Measurements from ENCODE around the gene WFIKKN1. TPM values are rescaled to one million over a fixed set of nuclear protein-coding genes. Genes with fewer than 3 reads are reported as not detected.
A peak's percentile ranks its signal among the peaks of the same experiment; 100 is the strongest.

The WFIKKN1 gene
- total RNA-seq, 4 donors from 2014 or later = 2.5 to 6.2 (median 3.8) TPM

- peak overlapping the region in 1 of 4 donors; percentile 4 for H3K4me3 ChIP-seq
- peak overlapping the region; percentile 27 to 93 (median 44) for H3K27ac ChIP-seq
- no peaks in the 10 kb centered on the region for H3K27me3 ChIP-seq
- TF ChIP-seq, protein P1, sequence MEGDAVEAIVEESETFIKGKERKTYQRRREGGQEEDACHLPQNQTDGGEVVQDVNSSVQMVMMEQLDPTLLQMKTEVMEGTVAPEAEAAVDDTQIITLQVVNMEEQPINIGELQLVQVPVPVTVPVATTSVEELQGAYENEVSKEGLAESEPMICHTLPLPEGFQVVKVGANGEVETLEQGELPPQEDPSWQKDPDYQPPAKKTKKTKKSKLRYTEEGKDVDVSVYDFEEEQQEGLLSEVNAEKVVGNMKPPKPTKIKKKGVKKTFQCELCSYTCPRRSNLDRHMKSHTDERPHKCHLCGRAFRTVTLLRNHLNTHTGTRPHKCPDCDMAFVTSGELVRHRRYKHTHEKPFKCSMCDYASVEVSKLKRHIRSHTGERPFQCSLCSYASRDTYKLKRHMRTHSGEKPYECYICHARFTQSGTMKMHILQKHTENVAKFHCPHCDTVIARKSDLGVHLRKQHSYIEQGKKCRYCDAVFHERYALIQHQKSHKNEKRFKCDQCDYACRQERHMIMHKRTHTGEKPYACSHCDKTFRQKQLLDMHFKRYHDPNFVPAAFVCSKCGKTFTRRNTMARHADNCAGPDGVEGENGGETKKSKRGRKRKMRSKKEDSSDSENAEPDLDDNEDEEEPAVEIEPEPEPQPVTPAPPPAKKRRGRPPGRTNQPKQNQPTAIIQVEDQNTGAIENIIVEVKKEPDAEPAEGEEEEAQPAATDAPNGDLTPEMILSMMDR (IDR thresholded peaks at IDR 0.05) = no peak
- TF ChIP-seq POLR2A (IDR thresholded peaks at IDR 0.05) = no peak
- DNase-seq = no peak
- peaks cover 13 to 53% (median 34%) of the 10 kb centered on the region in 4 donors for H3K4me1 ChIP-seq
- no peaks in the 10 kb centered on the region for H3K9me3 ChIP-seq
- H3K36me3 ChIP-seq = peaks cover 0 to 30% (median 0%) of the 10 kb centered on the region in 3 donors
These were observed 46.8 kb downstream of the WFIKKN1 start for GRCh38 chr16:677316-678190.

DNA sequence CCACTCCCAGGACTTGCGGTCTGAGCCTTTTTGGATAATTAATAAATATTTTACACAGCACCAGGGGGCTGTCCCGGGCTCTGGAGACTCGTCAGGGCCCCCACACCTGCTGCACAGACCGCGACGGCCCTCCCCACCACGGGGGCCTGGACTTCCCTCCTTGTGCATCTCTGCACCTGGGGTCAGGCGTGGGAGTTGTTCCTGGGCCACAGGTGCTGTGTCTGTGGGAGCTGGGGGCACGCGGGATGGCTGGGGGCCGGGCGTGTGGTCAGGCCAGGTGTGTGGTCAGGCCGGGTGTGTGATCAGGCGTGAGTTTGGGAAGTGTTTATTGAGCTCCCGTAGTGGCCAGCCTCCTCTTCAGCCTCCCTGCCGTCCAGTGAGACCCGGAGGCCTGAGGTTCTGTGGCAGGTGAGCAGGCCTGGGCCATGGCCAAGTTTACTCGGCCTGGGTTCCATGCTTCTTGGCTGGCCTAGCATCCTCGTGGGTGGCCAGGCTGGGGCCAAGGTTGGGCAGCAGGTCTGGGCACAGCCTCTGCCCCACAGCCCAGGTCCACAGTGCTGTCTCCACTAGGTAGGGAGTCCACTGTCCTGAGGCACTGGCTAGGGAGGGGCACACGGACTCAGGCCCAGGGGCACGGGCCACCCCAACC, 47.5 kb downstream of the WFIKKN1 start:
- no peaks in the 10 kb centered on the region for H3K9me3 ChIP-seq
- TF ChIP-seq POLR2A (IDR thresholded peaks at IDR 0.05) = no peak
- TF ChIP-seq, protein P1 (IDR thresholded peaks at IDR 0.05) = no peak
- peaks cover 0 to 30% (median 0%) of the 10 kb centered on the region in 3 donors for H3K36me3 ChIP-seq
- peak in 2 of 3 donors; percentile 69 to 72 for DNase-seq
- H3K4me1 ChIP-seq = peaks cover 13 to 61% (median 38%) of the 10 kb centered on the region in 4 donors
- H3K27ac ChIP-seq = peak overlapping the region in 3 of 4 donors; percentile 27 to 97 (median 93)
- no peaks in the 10 kb centered on the region for H3K27me3 ChIP-seq
- no peak overlapping the region for H3K4me3 ChIP-seq

GRCh38 chr16:678858-679813, 48.4 kb downstream of the WFIKKN1 start:
- Histone ChIP-seq H3K4me3 (peak overlapping the region; percentile 73 to 98 (median 94)), H3K36me3 (peaks cover 0 to 25% (median 0%) of the 10 kb centered on the region in 3 donors), H3K27ac (peak overlapping the region; percentile 91 to 97 (median 94)), H3K27me3 (no peaks in the 10 kb centered on the region), H3K4me1 (peaks cover 13 to 66% (median 42%) of the 10 kb centered on the region in 4 donors), H3K9me3 (no peaks in the 10 kb centered on the region)
- TF ChIP-seq POLR2A (IDR thresholded peaks at IDR 0.05) = no peak
- peak in 2 of 3 donors; percentile 65 to 79 for DNase-seq

- Histone ChIP-seq H3K27ac (peak within 1 kb of the TSS; percentile 91 to 97 (median 94)), H3K4me1 (peaks cover 13 to 65% (median 46%) of the 10 kb centered on the region in 4 donors), H3K27me3 (no peaks in the 10 kb centered on the region), H3K36me3 (peaks cover 0 to 22% (median 0%) of the 10 kb centered on the region in 3 donors), H3K4me3 (peak within 1 kb of the TSS; percentile 73 to 98 (median 94)), H3K9me3 (no peaks in the 10 kb centered on the region)
- peak; percentile 90 to 97 (median 94) for DNase-seq
- TF ChIP-seq, protein P1 (IDR thresholded peaks at IDR 0.05) = no peak
- peak; percentile 47 to 89 for TF ChIP-seq POLR2A (IDR thresholded peaks at IDR 0.05)
These were observed 49.2 kb downstream of the WFIKKN1 start, which contains the start of gene STUB1 for GRCh38 chr16:679814-680624. TSS of gene STUB1 (plus strand) at chr16:680410. CDS start at chr16:680526, 116 bp downstream.

DNA sequence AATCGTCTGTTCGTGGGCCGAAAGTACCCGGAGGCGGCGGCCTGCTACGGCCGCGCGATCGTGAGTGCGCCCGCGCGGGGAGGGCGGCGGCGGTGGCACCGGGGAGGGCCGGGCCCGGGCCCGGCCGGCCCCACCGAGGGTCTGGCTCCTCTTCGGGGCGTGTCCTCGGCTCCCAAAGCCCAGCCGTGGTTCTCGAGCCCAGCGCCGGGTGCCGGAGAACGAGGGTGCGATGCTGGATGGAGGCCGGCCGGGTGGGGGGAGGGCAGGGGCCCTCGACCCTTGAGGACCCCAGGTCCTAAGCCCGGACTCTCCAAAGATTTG, 49.8 kb downstream of the WFIKKN1 start:
- H3K36me3 ChIP-seq = peaks cover 0 to 22% (median 0%) of the 10 kb centered on the region in 3 donors
- H3K27ac ChIP-seq = peak overlapping the region; percentile 91 to 97 (median 94)
- TF ChIP-seq, protein P1 (IDR thresholded peaks at IDR 0.05) = no peak
- TF ChIP-seq POLR2A (IDR thresholded peaks at IDR 0.05) = no peak
- H3K4me1 ChIP-seq = peaks cover 12 to 64% (median 43%) of the 10 kb centered on the region in 4 donors
- no peak for DNase-seq
- H3K4me3 ChIP-seq = peak overlapping the region; percentile 73 to 98 (median 94)
- H3K27me3 ChIP-seq = no peaks in the 10 kb centered on the region
- H3K9me3 ChIP-seq = no peaks in the 10 kb centered on the region
